ENCODE measurements around the gene JMJD8.
"Not testable (repeated sequence)": the region's sequence is repeated elsewhere in the genome, so short reads cannot be mapped to it uniquely, and the experiment has no call there.

Gene JMJD8

GRCh38 chr16:692356-693108, 8.4 kb upstream of the JMJD8 start:
- no peak for DNase-seq (ENCODE audit: low read depth, low spot score)

GRCh38 chr16:691242-691641, 7.1 kb upstream of the JMJD8 start:
- DNase-seq (ENCODE audit: low read depth, low spot score): not testable (repeated sequence)

GRCh38 chr16:689175-689897, 5.2 kb upstream of the JMJD8 start:
- no peak for DNase-seq (ENCODE audit: low read depth, low spot score)

DNA sequence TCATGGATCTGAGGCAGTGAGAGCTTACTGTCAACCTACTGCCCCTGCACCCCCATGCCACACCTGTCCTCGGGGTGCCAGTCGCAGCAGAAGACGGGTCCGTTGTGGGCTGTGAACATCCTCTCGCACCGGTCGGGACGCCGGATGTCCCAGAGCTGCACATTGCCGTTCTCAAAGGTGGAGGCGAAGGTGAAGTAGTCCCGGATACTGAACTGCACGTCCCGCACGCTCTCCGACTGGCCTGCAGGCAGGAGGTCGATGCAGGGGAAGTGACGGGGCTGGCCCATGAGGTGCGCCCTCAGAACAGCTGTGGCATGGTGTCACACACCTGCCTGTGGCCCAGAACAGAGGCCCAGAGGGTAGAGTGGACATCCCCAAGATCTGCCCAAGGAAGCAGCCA, 3.4 kb upstream of the JMJD8 start:
- DNase-seq (ENCODE audit: low read depth, low spot score): no peak

DNA sequence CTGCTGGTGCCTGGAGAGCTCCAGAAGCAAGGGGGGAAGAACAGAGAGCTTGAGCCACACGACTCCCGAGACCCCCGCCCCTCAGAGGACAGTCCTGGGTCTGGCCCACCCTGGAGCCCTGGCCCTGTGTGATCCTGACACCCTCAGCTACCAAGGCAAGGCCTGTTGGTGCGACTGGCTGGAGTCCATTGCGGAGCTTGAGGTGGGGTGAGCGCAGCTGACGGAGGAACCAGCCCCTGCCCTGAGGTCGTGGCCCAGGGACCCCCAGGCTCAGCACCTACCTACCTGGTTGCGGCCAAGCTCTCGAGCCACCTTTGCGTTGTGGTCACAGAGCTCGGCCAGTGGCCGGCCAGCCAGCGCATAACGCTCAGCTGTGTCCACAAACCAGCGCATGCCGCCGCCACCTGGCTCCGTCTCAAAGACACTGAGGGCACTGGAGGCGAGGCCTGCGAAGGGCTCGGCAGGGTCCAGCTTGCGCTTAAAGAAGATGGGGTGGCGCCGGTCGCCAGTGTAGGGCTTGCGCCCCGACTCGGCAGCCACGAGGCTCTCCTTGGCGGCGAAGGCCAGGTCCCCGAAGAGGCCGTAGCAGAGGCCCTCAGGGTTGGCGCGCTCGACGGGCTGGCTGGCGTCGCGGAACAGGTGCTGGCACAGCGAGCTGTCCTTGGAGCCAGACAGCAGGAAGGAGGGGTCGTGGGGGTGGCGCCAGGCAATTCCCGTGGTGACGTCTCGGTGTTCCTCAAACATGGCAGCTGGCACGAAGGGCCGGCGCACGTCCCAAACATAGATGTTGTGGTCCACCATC, 2.5 kb upstream of the JMJD8 start:
- DNase-seq (ENCODE audit: low read depth, low spot score): no peak

DNA sequence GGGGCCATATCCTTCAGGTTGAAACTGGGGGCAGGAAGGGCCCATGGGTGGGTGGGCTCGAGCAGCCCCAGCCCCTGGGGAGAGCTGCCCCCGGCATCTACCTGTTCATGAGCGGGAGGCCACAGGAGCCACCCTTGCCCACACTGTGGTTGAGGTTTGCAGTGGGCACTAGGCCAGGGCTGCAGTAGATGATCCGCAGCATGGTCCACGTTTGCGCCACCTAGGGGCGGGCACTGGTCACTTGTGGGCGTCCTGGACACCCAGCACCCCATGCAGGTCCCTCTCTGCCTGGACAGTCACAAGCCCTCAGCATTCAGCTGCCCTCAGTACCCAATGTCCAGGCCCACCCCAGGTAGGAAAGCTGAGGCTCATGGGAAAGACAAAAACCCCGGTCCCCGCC, 1.8 kb upstream of the JMJD8 start:
- no peak for DNase-seq (ENCODE audit: low read depth, low spot score)

GRCh38 chr16:684961-685696, 995 bp upstream of the JMJD8 start:
- no peak for DNase-seq (ENCODE audit: low read depth, low spot score)

DNA sequence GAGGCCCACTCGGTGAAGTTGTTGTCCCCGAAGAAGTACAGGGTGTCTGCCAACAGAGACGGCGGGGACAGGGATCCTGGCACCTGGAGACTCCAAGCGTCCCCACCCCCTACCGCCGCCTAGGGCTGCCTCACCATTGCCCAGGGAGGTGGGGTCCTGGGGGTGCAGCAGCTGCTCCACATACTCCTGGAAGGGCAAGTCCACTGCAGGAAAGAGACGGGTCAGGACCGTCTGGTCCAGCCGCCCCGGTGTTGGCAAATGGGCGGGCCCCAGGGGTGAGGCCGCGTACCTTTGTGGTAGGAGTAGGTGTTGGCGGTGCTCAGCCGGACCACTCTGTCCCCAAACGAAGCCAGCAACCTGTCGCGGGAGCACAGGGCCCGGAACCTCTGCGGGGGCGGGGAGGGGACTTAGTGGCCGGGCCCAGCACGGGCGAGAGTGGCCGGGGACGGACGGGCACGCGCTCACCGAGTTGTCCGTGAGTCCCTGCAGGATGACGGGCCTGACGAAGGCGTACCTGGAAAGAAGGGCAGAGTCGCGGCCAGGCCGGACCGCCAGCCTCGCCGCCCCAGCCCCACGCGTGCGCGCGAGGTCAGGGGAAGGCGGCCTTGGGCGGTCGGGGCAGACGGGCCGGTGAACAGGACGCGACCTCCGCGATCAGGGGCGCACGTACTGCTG, 601 bp downstream of the JMJD8 start:
- no peak for DNase-seq (ENCODE audit: low read depth, low spot score)

GRCh38 chr16:682493-683395, 1.4 kb downstream of the JMJD8 start:
- no peak for DNase-seq (ENCODE audit: low read depth, low spot score)

- no peak for DNase-seq (ENCODE audit: low read depth, low spot score)
These were observed 2.2 kb downstream of the JMJD8 start for GRCh38 chr16:681746-682427.

DNA sequence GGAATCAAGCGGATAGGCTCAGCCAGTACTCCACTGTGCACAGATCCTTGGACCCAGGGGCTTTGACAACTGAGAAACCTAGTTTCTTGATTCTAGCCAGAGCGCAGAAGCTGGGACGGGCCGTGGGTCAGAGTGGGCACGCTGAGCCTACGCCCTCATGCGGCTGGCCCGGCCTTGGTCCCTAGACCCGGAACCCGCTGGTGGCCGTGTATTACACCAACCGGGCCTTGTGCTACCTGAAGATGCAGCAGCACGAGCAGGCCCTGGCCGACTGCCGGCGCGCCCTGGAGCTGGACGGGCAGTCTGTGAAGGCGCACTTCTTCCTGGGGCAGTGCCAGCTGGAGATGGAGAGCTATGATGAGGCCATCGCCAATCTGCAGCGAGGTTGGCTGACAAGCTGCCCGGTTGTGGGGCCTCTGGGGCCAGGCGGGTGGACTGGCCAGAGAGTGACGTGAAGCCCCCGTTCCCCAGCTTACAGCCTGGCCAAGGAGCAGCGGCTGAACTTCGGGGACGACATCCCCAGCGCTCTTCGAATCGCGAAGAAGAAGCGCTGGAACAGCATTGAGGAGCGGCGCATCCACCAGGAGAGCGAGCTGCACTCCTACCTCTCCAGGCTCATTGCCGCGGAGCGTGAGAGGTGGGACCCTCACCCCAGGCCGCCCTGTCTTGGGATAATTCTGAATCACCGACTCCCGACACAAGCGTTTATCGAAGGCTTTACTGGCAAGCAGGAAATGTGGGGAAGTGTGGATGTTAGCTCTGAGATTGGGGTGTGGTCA, 3.0 kb downstream of the JMJD8 start:
- DNase-seq (ENCODE audit: low read depth, low spot score): no peak

DNA sequence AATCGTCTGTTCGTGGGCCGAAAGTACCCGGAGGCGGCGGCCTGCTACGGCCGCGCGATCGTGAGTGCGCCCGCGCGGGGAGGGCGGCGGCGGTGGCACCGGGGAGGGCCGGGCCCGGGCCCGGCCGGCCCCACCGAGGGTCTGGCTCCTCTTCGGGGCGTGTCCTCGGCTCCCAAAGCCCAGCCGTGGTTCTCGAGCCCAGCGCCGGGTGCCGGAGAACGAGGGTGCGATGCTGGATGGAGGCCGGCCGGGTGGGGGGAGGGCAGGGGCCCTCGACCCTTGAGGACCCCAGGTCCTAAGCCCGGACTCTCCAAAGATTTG, 3.5 kb downstream of the JMJD8 start:
- no peak for DNase-seq (ENCODE audit: low read depth, low spot score)

GRCh38 chr16:679814-680624, 4.1 kb downstream of the JMJD8 start, which contains the start of gene STUB1:
Gene STUB1 (plus strand): TSS chr16:680410. CDS start chr16:680526, 116 bp downstream.
- peak; percentile 71 for DNase-seq (ENCODE audit: low read depth, low spot score)

DNA sequence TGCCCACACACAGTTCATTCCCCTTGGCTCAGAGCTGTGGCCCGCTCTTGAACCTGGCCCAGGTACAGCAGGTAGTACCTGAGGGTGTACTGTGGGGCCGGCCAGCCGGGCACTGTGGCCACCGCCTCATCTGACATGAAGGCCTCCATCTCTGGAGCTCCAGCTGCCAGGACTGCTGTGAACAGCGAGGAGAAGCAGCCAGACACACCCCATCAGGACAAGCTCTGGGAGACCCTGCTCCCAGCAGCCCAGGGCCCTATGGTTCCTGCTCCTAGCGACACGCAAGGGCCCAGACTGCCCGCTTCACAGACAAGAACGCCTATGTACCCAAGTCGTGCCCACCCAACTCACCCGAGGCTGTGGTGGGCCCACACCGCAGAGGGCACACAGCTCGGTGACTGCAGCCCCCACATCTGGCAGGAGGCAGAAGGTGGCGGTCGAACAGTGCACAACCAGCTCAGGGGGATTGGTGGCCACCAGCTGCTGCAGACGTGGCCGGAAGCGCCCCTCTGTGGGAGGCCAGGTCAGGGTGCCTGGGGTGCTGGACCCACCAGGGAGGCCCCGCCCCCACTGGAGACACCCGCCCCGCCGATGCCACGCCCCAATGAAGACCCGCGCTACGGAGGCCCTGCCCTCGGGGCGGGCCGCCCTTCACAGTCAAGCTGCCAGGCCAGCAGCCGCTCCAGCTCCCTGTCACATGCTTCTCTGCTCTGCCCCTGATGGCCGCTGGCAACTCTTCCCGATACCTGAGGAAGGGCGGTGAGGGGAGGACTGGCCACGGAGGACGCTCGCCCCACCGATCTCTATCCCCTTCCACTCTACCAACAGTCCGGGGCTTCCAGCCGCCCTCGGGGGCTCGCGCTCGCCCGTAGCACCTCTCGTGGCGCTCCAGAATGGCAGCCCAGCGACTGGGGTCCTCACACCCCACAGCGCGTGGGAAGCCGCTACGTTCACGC, 5.0 kb downstream of the JMJD8 start:
- no peak for DNase-seq (ENCODE audit: low read depth, low spot score)

- no peak for DNase-seq (ENCODE audit: low read depth, low spot score)
These were observed 5.8 kb downstream of the JMJD8 start for GRCh38 chr16:678209-678857.

Measured in activated CD4-positive, CD25-positive, alpha-beta regulatory T cell treated with anti-CD3 and anti-CD28 coated beads, Interleukin-2, amount 50 U/mL, for 16 hours (primary cell).